Cerebellar cortex (tissue), 1 donor: ENCODE data around the gene AKAP13.
"Not testable (repeated sequence)": the region's sequence is repeated elsewhere in the genome, so short reads cannot be mapped to it uniquely, and the experiment has no call there.

Experiments used
- DNase-seq: peaks from one replicate; pipeline ENCODE4 v3.0.0-alpha.2; 2015; ENCODE audit warnings: low spot score

Gene AKAP13

DNA sequence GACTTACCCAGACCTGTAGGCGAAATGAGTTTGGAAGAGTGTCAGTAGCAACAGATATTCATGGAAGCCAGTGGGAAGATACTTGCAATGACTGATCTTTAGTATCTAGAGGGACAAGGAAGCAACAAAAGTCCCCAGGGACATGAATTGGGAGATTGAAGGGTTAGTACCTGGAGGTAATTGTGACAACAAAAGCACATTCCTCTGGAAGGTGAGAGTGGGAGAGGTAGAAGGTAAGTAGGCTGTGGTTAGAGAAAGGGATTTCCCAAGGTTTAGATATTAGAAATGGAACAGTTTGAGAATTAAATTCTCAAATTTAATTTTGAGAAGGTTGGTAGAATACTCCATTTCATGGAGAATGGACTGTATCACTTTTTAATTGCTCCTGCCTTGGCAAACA is 191.4 kb downstream of the AKAP13 start:
- no peak for DNase-seq

DNA sequence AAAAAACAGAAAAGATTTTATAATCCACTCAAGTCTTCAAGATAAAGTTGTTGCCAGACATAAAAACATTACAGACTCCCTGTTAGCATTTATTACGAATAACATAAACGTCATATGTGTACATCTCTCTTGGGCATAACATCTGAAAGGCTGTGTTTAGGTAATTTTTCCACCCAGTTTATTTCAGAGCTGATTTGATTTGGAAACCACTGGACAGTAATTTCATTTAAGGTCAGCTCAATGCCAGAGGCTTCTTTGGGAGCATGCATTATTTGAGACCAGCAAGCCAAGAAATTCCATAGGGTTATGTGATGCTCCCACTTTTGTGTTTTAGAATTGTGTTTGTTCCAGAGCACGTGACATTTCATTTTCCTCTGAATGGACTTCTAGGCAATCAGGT is 196.0 kb downstream of the AKAP13 start:
- DNase-seq: no peak

DNA sequence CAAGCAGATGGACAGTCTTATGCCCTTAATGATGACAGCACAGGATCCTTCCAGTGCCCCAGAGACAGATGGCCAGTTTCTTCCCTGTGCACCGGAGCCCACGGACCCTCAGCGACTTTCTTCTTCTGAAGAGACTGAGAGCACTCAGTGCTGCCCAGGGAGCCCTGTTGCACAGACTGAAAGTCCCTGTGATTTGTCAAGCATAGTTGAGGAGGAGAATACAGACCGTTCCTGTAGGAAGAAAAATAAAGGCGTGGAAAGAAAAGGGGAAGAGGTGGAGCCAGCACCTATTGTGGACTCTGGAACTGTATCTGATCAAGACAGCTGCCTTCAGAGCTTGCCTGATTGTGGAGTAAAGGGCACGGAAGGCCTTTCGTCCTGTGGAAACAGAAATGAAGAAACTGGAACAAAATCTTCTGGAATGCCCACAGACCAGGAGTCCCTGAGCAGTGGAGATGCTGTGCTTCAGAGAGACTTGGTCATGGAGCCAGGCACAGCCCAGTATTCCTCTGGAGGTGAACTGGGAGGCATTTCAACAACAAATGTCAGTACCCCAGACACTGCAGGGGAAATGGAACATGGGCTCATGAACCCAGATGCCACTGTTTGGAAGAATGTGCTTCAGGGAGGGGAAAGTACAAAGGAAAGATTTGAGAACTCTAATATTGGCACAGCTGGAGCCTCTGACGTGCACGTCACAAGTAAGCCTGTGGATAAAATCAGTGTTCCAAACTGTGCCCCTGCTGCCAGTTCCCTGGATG is 198.7 kb downstream of the AKAP13 start:
- no peak for DNase-seq

DNA sequence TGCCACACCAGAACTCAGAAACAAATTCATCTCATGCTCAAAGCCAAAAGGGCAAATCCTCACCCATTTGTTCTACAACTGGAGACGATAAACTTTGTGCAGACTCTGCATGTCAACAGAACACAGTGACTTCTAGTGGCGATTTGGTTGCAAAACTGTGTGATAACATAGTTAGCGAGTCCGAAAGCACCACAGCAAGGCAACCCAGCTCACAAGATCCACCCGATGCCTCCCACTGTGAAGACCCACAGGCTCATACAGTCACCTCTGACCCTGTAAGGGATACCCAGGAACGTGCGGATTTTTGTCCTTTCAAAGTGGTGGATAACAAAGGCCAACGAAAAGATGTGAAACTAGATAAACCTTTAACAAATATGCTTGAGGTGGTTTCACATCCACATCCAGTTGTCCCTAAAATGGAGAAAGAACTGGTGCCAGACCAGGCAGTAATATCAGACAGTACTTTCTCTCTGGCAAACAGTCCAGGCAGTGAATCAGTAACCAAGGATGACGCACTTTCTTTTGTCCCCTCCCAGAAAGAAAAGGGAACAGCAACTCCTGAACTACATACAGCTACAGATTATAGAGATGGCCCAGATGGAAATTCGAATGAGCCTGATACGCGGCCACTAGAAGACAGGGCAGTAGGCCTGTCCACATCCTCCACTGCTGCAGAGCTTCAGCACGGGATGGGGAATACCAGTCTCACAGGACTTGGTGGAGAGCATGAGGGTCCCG is 199.7 kb downstream of the AKAP13 start:
- no peak for DNase-seq

DNA sequence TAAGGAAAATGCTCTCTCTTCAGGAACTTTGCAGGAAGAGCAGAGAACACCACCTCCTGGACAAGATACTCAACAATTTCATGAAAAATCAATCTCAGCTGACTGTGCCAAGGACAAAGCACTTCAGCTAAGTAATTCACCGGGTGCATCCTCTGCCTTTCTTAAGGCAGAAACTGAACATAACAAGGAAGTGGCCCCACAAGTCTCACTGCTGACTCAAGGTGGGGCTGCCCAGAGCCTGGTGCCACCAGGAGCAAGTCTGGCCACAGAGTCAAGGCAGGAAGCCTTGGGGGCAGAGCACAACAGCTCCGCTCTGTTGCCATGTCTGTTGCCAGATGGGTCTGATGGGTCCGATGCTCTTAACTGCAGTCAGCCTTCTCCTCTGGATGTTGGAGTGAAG is 200.5 kb downstream of the AKAP13 start:
- DNase-seq: no peak

DNA sequence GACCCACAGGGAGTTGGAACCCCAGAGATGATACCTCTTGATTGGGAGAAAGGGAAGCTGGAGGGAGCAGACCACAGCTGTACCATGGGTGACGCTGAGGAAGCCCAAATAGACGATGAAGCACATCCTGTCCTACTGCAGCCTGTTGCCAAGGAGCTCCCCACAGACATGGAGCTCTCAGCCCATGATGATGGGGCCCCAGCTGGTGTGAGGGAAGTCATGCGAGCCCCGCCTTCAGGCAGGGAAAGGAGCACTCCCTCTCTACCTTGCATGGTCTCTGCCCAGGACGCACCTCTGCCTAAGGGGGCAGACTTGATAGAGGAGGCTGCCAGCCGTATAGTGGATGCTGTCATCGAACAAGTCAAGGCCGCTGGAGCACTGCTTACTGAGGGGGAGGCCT is 201.1 kb downstream of the AKAP13 start:
- DNase-seq: no peak

DNA sequence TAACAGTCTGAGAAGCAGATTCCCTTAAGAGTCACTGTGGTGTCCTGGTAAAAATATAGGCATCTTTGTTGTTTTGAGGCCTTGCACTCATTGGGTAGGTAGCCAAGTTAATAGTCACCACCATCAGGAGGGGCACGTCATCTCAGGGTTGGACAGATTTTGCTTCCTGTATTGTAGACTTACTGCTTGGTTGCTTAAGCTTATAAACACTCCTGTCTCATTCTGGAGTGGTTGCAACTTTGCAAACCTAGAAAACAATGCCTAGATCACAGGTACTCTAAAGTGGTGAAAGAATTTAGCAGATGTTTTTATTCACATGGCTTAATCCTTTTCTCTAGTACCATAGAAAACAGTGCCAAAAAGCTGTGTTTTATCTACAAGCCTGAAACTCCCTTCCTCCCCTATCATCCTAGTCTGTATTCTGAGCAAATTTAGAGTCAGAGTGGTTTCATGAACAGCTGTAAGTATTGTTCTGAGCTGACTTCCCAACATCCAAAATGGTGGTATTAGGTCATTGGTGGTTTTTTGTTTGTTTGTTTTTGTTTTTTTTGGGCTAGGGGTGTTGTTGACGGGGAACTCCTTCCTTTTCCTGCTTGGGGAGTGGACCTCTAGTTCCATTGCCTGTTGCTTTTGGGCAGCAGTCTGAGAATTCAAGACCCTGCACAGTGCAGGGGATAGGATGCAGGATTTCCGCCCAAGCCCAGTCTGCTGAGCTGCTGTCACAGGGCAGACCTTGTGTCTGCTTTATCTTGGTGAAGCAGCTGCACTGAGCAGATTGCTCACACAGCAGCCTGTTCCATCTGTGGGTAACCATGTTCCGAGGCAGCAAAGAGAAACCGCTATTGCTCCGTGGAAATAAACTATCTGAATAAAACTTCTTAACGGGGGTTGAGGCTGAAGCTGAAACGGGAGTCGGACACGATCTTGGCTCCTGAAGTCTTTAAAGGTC is 202.0 kb downstream of the AKAP13 start:
- DNase-seq: no peak

DNA sequence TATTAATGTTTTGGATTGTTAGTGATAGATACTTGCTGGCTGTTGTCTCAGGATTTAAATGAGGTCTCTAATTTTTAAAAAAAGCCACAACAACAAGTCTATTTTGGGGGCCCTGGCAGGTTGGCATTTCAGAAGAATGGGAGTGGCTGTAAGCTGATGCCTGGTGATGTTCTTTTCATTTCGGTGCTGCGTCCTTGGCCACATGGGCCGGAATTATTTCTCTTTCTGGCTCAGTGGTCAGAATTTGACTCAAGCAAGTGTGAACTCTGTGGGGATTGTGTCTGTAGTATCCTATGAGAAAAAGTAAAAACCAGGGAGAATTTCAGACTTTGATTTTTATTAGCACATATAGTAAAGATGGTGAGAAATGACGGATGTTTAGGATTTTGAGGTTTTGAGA is 203.0 kb downstream of the AKAP13 start:
- no peak for DNase-seq

DNA sequence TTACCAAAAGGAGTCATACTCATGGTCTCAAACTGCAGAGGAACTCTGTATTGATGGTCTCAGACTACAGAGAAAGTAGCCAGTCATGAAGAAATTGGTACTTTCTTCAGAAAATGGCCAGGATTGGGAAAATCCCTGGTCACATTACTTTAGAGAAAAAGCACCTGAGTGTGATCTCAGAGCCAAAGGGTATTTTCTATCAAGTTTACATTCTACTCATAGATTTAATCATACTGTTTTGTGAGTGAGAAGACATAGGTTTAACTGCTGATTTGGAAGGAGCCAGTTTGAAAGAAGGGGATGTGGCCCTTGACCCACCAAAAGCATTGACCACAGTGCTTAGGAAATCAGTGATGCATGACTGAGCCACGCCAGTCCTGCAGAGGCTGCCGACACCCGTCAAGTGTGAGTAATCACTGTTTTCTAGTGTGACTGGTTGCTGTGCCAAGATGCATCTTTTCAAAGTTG is 203.6 kb downstream of the AKAP13 start:
- DNase-seq: no peak

DNA sequence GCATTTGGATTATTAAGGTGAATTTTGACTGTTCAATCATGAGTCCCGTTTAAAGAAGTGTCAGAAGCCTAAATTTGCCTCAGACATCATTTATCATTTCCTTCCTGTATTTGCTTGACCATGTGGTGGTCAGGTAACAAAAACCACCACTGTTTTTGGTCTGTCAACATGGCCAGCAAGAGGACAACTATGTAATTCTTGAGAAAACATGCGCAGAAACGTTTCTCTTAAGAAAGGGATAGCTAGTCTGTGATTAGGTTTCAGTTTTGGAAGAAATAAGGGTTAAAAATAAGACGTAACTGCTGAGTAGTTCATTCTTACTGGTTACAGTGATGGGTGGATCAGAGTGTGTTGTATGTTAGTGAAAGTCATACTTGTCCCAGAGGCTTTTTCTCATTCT is 204.5 kb downstream of the AKAP13 start:
- DNase-seq: no peak

DNA sequence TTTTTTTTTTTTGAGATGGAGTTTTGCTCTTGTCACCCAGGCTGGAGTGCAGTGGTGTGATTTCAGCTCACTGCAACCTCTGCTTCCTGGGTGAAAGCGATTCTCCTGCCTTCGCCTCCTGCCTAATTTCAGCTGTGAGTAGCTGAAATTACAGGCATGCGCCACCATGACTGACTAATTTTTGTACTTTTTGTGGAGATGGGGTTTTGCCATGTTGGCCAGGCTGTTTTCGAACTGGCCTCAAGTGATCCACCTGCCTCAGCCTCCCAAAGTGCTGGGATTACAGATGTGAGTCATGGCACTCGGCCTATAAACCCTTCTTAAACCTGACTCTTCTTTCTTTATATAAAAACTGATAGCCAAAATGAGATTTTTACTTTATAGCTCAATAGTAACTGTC is 205.8 kb downstream of the AKAP13 start:
- DNase-seq: not testable (repeated sequence)

DNA sequence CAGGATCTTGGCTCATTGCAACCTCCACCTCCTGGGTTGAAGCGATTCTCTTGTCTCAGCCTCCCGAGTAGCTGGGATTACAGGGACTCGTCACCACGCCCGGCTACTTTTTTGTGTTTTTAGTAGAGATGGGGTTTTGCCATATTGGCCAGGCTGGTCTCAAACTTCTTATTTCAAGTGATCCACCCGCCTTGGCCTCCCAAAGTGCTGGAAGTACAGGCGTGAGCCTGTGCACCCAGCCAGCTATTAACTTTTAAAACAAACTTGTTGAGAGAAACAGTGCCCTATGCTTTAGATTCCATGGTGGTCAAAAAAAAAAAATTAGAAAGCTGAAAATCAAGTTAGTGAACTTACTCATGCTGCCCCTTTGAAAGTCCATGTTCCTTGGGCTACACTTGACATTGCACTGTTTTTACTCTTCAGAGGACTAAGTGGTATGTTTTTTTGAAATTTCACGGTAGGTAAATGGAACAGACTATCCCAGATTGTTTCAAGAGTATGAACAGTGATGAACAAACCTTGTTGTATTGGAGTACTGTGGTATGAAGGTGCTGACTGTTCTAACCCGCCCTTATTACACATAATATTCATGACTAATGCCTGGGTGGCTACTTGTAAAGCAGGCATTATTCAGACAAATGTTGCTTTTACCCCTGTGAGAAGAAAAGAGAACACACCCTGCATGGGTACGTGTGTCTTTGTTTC is 207.5 kb downstream of the AKAP13 start:
- DNase-seq: no peak

DNA sequence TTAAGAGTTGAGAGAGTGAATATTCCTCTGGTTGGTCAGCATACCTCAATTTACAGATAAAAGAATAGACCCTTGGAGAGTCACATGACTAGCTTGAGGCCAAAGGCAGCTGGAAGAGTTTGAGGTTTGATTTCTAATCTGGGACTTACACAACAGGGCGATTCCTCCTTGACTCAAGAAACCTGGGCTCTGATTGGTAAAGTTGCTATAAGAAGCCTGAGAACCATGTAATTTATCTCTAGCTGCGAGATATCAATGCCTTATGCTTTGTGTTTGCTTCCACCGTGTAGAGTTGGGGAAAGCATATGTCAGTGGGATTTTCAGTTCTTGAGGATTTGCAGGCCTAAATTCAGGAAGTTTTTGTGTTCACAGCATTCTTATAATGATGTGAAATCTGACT is 208.3 kb downstream of the AKAP13 start:
- DNase-seq: no peak

DNA sequence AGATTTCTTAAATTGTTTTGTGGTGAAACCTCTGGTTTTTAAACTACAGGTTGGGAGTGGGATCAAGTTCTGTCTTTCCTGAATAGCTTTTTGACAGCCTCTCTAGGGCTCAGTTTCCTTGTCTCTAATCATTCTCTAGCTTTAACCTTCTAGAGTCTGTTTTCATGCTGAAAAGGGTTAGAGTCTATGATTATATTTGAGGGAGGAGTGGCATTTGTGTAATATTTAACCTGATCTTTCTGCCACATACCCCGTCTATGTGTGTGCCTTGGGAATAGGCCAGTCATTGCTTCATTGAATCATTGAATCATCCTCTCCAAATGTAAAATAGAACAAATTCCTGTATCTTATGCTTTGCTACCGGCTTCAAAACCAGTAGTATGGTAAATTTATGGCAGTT is 209.4 kb downstream of the AKAP13 start:
- no peak for DNase-seq

DNA sequence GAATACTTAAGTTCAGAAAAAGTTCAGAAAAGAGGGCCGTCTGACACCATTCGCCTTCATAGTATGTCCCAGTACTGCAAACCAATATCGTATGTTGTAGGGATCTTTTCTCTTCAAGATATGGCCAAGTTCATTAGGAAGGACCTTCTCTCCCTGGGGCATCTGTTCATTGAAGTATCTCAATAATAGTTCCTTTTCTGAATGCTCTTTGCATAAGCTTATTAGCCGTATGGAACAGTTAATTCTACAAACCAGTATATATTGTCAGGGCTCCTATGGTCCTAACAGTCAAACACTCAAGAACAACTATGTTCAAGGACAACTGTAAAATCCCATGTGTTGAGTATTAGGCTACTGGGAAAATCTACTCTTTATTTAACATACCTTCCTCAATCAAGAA is 211.2 kb downstream of the AKAP13 start:
- DNase-seq: no peak

DNA sequence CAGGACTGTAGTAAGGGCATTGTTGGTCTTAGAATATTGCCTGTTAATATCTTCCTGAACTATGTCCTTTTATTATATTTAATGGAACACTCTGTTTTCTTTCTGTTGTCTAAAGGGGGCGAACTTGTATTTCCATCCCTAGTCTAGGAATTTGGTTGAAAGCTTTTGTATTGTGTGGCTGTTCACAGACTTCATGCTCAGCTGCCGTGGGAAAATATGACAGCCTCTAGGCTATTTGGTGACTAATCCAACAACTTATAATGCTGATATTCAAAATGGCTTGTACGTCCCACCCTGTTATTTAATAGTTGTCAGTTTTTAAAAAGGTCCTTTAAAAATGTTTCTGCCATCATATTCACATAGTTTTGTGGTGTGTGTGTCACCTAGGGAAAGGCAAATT is 211.7 kb downstream of the AKAP13 start:
- peak; percentile 11 for DNase-seq

DNA sequence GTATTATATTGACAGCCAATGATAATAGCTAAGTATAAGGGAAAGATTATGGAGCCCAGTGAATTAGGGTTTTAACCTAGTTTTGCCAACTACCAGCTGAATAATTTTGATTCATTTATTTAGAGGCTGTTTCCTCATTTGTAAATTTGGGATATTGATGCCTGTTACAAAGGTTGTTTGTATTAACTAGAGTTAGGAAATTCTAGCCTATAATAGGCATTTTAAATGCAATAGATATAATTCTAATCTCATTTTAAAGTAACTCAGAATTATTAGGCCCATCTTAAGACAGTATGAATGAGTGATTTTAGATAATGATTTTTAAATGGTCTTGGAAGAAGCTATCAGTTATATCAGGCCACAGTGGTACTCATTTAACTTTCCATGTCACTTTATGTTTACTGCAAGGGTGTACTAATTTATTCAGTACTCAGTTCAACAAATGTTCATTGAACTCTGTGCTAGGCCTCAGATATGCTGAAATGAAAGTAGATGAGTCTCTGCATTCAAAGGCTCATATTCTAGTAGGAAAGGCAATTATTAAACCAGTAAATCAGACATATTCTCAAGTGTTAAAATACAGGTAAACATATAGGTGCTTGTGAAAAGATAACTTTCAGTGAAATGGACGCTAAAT is 213.5 kb downstream of the AKAP13 start:
- no peak for DNase-seq

DNA sequence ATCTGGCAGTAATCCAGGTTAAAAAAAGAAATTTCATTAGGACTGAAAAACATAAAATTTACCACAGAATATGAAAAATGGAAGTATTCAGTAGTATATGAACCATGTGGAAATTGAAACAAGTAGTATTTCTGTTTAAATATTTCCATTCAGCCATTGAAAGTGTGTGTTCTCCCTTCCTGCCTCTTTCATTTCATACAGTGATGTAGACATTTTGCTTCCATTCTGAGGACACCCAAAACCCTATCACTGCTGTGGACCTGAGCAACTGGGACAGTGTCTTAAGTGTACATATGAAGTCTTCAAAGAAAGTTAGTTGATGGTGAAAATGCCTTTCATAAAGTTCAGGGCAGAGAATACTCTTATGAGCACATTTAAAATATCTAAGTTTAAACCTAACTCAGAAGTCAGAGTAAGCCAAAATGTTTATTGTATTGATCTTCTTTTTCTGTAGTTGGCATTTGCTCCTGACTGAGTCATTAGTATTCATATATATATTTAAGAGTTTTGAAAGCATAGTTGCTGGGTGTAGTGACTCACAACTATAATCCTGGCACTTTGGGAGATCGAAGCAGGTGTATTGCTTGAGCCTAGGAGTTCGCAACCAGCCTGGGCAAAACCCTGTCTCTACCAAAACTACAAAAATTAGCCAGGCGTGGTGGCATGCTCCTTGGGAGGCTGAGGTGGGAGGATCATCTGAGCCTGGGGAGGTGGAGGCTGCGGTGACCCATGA is 215.6 kb downstream of the AKAP13 start:
- DNase-seq: no peak

DNA sequence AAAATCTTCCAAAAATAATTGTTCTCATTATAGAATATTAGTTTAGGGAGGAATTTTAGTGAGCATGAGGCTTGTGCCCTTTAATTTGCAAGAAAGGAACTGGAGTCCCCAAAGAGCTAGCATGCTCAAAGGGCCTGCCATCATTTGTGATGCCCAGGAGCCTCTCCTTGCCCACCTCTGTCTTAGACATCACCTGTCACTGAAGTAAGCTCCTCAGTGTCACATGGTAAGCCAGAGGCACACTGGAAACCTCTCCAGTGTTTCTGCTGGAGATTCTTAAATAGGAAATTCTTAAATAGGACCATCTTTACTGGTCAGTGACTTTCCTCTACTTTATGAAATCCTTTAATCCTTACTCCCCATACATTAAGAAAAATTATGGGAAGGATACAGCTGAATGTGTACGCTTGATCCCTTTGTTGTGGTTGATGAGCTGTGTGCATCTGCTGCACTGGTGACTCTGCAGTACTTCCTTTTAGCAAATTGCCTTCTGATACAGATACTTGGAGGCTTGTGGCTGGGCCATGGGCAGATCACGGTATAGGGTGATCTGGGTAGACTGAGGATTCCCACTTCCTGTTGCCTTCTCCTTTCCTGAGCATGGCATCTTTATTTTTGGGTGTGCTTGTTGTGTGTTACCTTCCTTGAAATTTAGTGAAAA is 216.9 kb downstream of the AKAP13 start:
- no peak for DNase-seq

DNA sequence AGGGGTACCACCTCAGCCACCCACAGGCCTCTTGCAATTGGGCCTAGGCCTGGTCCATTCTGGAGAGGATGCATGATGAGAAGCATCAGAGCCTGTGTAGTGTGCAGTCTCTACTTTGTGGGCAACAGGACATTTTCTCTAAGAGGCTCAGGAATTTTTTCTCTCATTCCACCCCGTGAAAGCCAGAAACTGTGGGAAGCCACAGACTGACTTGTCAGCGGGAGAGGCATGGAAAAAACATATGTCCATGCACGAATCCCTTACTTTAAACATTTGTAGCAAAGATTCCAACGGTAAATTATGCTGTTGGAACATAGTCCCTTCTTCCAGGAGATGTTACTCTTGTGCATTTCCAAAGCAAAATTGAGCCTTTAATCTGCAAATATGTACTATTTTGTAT is 217.8 kb downstream of the AKAP13 start:
- no peak for DNase-seq
